GM12864 (cell line): ENCODE measurements around the gene NELL1.

Source experiments
- DNase-seq: peaks from one replicate; pipeline ENCODE4 v3.0.0-alpha.2; 2011; ENCODE audit warnings: low read depth
- H3K4me3 ChIP-seq: 2 replicates; pipeline ENCODE4 v1.5.1; 2011; ENCODE audit warnings: mild to moderate bottlenecking, low read depth, low read length, control low read depth
- CTCF ChIP-seq: IDR thresholded peaks from 2 replicates; pipeline ENCODE4 v1.5.1; 2011; ENCODE audit warnings: low read depth, mild to moderate bottlenecking, moderate library complexity, low read length, control low read depth, inconsistent platforms; ENCODE audit errors: missing control alignments

Gene NELL1

GRCh38 chr11:21427726-21428125 is 758.3 kb downstream of the NELL1 start:
- TF ChIP-seq CTCF = no peak
- H3K4me3 ChIP-seq = no peak overlapping the region
- DNase-seq = no peak

- no peak for TF ChIP-seq CTCF
- DNase-seq = no peak
Observed at GRCh38 chr11:21428796-21429195, 759.4 kb downstream of the NELL1 start.

GRCh38 chr11:21429401-21429800 is 760.0 kb downstream of the NELL1 start:
- H3K4me3 ChIP-seq = no peak overlapping the region
- no peak for TF ChIP-seq CTCF
- DNase-seq = no peak

More at GRCh38 chr11:21428796-21429195, 759.4 kb downstream of the NELL1 start:
- H3K4me3 ChIP-seq = no peak overlapping the region

GRCh38 chr11:21430537-21430936 is 761.2 kb downstream of the NELL1 start:
- no peak overlapping the region for H3K4me3 ChIP-seq
- no peak for TF ChIP-seq CTCF
- no peak for DNase-seq

GRCh38 chr11:21446939-21447590 is 777.7 kb downstream of the NELL1 start:
- DNase-seq = no peak
- no peak overlapping the region for H3K4me3 ChIP-seq
- no peak for TF ChIP-seq CTCF

- no peak for DNase-seq
- H3K4me3 ChIP-seq = no peak overlapping the region
- no peak for TF ChIP-seq CTCF
Observed at GRCh38 chr11:21447871-21448270, 778.5 kb downstream of the NELL1 start.

GRCh38 chr11:21456186-21456585 is 786.8 kb downstream of the NELL1 start:
- no peak for DNase-seq
- H3K4me3 ChIP-seq = no peak overlapping the region
- no peak for TF ChIP-seq CTCF
